Upper lobe of right lung (tissue), 1 donor: Measurements from ENCODE around the gene ETHE1. TPM values are rescaled to one million over a fixed set of nuclear protein-coding genes. Genes with fewer than 3 reads are reported as not detected.
"Not testable (repeated sequence)": the region's sequence is repeated elsewhere in the genome, so short reads cannot be mapped to it uniquely, and the experiment has no call there.

Experiments used
- ATAC-seq: fragments of 200-7000 bp; cut with Tn5 transposase; one replicate; pipeline ENCODE4 v1.9.1; 2020; ENCODE audit warnings: mild to moderate bottlenecking, moderate library complexity
- DNase-seq: peaks from one replicate; pipeline ENCODE4 v3.0.0-alpha.2; 2020
- H3K27ac ChIP-seq: fragments of 200-600 bp; one replicate; pipeline ENCODE4 v1.8.0; 2022
- H3K27me3 ChIP-seq: fragments of 200-600 bp; one replicate; pipeline ENCODE4 v1.8.0; 2022; ENCODE audit warnings: mild to moderate bottlenecking
- H3K36me3 ChIP-seq: fragments of 200-600 bp; one replicate; pipeline ENCODE4 v1.8.0; 2022
- H3K4me1 ChIP-seq: fragments of 200-600 bp; one replicate; pipeline ENCODE4 v1.8.0; 2022
- H3K4me3 ChIP-seq: fragments of 200-600 bp; one replicate; pipeline ENCODE4 v1.8.0; 2022; ENCODE audit warnings: mild to moderate bottlenecking
- H3K9me3 ChIP-seq: fragments of 200-600 bp; one replicate; pipeline ENCODE4 v1.8.0; 2022
- intact Hi-C: fragments of 100-400 bp; cut with DNase I; formaldehyde crosslinking; loops from one replicate; pipeline ENCODE4 v1.11.0; 2022
- total RNA-seq: library from RNA; stranded (reverse); fragmentation: NEBNext Ultra II Directional; extraction: Animal tissue kit (Norgen Biotek cat#: 25700); gene quantifications from one replicate; pipeline ENCODE4 v1.2.1, GENCODE V29; 2021
- TF ChIP-seq, protein P1 (sequence below): fragments of 200-600 bp; IDR thresholded peaks from one replicate; pipeline ENCODE4 v1.8.0; 2022; ENCODE audit warnings: antibody characterized with exemption
- donor health status: DM: no; HTN: yes; CAD: no; lungs with severe emphysema.

The ETHE1 gene
- total RNA-seq, 1 donor from 2014 or later = 34.6 TPM

DNA sequence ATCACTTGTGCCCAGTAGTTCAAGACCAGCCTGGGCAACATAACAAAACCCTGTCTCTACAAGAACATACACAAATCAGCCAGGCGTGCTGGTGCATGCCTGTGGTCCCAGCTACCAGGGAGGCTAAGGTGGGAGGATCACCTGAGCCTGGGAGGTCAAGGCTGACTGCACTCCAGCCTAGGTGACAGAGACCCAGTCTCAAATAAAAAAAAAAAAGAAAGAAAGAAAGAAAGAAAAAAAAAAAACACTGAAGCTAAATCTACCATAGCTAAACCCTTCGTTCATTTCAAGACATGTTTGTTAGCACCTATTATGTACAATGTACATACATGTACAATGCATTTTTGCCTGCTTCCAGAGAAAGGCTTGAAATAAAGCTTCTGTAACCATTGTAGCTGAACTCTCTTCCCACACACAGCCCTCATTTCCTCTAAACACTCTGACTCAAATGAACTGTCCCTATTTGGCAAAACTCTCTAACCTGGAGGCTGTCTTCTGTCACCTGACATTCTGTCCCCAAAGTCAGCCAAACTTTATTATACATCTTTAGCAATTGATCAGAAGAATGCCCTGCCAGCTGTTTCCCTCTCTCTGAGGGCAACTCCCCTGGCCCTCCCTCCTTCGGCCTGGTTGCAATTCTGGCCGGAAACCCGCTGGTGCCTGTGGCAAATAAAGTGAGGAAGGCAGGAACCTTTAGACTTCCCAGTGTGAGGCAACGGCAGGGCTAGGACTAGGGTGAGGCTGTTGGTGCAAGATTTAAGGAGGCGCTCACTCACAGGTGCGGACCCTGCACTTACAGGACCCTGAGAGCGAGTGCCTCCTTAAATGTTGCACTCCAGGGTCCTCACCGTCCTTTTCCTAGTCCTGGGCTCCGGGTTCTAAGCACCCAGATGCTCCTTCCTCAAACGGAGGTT lies 1.8 kb downstream of the ETHE1 start:
- Histone ChIP-seq H3K27ac (peak overlapping the region; percentile 90), H3K4me1 (peaks cover 28% of the 10 kb centered on the region), H3K9me3 (no peaks in the 10 kb centered on the region), H3K27me3 (no peaks in the 10 kb centered on the region), H3K36me3 (peaks cover 6% of the 10 kb centered on the region), H3K4me3 (peak overlapping the region; percentile 94)
- TF ChIP-seq, protein P1, sequence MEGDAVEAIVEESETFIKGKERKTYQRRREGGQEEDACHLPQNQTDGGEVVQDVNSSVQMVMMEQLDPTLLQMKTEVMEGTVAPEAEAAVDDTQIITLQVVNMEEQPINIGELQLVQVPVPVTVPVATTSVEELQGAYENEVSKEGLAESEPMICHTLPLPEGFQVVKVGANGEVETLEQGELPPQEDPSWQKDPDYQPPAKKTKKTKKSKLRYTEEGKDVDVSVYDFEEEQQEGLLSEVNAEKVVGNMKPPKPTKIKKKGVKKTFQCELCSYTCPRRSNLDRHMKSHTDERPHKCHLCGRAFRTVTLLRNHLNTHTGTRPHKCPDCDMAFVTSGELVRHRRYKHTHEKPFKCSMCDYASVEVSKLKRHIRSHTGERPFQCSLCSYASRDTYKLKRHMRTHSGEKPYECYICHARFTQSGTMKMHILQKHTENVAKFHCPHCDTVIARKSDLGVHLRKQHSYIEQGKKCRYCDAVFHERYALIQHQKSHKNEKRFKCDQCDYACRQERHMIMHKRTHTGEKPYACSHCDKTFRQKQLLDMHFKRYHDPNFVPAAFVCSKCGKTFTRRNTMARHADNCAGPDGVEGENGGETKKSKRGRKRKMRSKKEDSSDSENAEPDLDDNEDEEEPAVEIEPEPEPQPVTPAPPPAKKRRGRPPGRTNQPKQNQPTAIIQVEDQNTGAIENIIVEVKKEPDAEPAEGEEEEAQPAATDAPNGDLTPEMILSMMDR = no peak
- DNase-seq (peak; percentile 85), ATAC-seq (peak; percentile 79)
- intact Hi-C loops = loop anchor here (5.0 kb wide), 1 partner anchor 78 kb away; no protein-coding TSS in a partner anchor

DNA sequence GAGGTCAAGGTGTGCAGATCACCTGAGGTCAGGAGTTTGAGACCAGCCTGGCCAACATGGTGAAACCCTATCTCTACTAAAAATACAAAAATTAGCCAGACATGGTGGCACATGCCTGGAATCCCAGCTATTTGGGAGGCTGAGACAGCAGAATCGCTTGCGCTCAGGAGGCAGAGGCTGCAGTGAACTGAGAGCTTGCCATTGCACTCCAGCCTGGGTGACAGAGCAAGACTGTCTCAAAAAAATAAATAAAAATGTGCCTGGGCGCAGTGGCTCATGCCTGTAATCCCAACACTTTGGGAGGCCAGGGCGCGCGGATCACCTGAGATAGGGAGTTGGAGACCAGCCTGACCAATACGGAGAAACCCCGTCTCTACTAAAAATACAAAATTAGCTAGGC lies 3.3 kb downstream of the ETHE1 start:
- not testable (repeated sequence) for H3K27me3 ChIP-seq, H3K27ac ChIP-seq, H3K36me3 ChIP-seq, ATAC-seq, DNase-seq, H3K9me3 ChIP-seq, H3K4me3 ChIP-seq
- peaks cover 33% of the 10 kb centered on the region for H3K4me1 ChIP-seq
- intact Hi-C loops = loop anchor here (5.0 kb wide), 1 partner anchor 76 kb away; no protein-coding TSS in a partner anchor

DNA sequence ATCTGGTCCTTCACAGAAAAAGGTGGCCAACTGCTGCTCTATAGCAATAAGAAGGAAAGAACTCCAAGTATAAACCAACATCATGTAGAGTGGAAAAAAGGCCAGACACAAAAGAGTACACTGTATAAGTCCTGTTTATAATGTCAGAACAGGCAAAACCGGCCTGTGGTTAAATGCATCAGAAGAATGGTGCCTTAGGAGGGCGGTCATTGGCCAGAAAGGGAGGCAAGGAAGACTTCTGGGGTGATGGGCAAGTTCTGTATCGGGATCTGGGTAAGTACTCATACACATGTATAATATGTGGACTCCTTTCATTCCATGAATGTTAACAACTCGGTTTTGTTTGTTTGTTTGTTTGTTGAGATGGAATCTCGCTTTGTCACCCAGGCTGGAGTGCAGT lies 4.1 kb downstream of the ETHE1 start:
- Histone ChIP-seq H3K4me3 (no peak overlapping the region), H3K36me3 (peaks cover 6% of the 10 kb centered on the region), H3K4me1 (peaks cover 29% of the 10 kb centered on the region), H3K27me3 (no peaks in the 10 kb centered on the region), H3K9me3 (no peaks in the 10 kb centered on the region), H3K27ac (no peak overlapping the region)
- TF ChIP-seq, protein P1 = no peak
- intact Hi-C loops = loop anchor here (5.0 kb wide), 1 partner anchor 76 kb away; no protein-coding TSS in a partner anchor
- ATAC-seq = no peak
- DNase-seq = no peak

DNA sequence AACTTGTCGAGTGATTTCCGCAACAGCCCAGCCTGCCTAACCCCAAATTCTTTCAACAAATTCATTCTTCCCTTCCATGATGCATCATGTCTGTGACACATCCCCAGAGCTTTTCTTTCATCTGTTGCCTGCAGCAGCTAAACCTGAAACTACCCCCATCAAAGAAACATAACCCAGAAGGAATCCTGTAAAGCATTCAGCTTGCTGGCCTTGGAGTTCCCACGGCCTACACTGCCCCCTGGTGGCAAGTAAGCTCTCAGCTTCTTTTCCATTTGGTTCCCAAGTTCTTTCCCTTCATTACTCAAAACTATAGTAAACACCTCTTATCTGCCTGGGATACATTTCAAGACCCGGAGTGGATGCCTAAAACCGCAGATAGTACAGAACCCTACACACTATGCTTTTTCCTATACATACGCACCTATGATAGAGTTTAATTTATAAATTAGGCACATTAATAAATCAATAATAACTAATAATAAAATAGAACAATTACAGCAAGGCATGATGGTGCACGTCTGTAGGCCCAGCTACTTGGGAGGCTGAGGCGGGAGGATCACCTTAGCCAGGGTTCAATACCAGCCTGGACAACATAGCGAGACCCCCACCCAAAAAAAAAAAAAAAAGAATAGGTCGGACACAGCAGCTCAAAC lies 7.4 kb downstream of the ETHE1 start:
- H3K4me3 ChIP-seq = no peak overlapping the region
- ATAC-seq (peak; percentile 95), DNase-seq (peak; percentile 84)
- H3K9me3 ChIP-seq = no peaks in the 10 kb centered on the region
- H3K27me3 ChIP-seq = no peaks in the 10 kb centered on the region
- intact Hi-C loops = loop anchor here (5.0 kb wide), 1 partner anchor 72 kb away; no protein-coding TSS in a partner anchor
- TF ChIP-seq, protein P1 = peak; percentile 93
- H3K36me3 ChIP-seq = peaks cover 9% of the 10 kb centered on the region
- H3K4me1 ChIP-seq = peaks cover 10% of the 10 kb centered on the region
- H3K27ac ChIP-seq = no peak overlapping the region

DNA sequence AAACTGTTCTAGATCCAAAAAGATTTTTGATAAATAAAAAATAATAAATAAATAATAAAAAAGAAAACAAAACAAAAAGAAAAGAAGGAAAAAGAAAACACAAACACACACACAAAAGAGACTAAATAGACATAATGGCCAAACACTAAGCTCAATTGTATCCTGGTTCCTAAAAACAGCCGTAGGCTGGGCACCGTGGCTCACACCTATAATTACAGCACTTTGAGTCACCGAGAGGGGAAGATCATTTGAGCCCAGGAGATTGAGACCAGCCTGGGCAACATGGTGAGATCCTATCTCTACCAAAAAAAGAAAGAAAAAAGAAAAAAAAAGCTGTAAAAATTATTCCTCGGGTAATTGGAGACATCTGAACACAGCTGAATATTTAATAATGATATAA lies 8.9 kb downstream of the ETHE1 start:
- ATAC-seq (no peak), DNase-seq (no peak)
- H3K4me3 ChIP-seq = no peak overlapping the region
- peaks cover 9% of the 10 kb centered on the region for H3K36me3 ChIP-seq
- intact Hi-C loops = no loop called here
- no peak overlapping the region for H3K27ac ChIP-seq
- TF ChIP-seq, protein P1 = no peak
- peaks cover 5% of the 10 kb centered on the region for H3K4me1 ChIP-seq
- H3K27me3 ChIP-seq = no peaks in the 10 kb centered on the region
- no peaks in the 10 kb centered on the region for H3K9me3 ChIP-seq

DNA sequence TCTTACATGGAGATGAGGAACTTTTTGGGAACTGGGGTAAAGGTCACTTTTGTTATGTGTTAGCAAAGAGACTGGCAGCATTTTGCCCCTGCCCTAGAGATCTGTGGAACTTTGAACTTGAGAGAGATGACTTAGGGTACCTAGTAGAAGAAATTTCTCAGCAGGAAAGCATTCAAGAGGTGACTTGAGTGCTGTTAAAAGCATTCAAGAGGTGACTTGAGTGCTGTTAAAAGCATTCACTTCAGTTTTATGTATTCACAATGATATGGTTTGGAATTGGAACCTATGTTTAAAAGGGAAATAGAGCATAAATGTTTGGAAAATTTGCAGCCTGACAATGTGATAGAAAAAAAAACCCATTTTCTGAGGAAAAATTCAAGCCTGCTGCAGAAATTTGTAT lies 14.6 kb downstream of the ETHE1 start:
- intact Hi-C loops, H3K27ac ChIP-seq, H3K4me1 ChIP-seq, H3K27me3 ChIP-seq, H3K4me3 ChIP-seq, ATAC-seq, H3K9me3 ChIP-seq, DNase-seq: not testable (repeated sequence)
- H3K36me3 ChIP-seq = peaks cover 34% of the 10 kb centered on the region
